Neuron (in vitro differentiated cells): ENCODE results near the gene FNDC3B.

ENCODE experiments used
- H2AFZ ChIP-seq: one replicate; pipeline ENCODE4 v1.6.1; 2013; ENCODE audit warnings: low read depth, mild to moderate bottlenecking, inconsistent platforms, low read length, moderate library complexity
- H3K27me3 ChIP-seq: one replicate; pipeline ENCODE4 v1.6.1; 2013; ENCODE audit warnings: low read length; ENCODE audit not compliant: insufficient read depth
- H3K36me3 ChIP-seq: one replicate; pipeline ENCODE4 v1.6.1; 2013; ENCODE audit warnings: low read length; ENCODE audit not compliant: insufficient read depth
- H3K4me1 ChIP-seq: one replicate; pipeline ENCODE4 v1.6.1; 2013; ENCODE audit warnings: low read length; ENCODE audit not compliant: insufficient read depth
- H3K4me3 ChIP-seq: 2 replicates; pipeline ENCODE4 v1.5.1; 2013; ENCODE audit warnings: mild to moderate bottlenecking, low read length, moderate library complexity
- H3K9me3 ChIP-seq: one replicate; pipeline ENCODE4 v1.6.1; 2013; ENCODE audit warnings: low read length

The FNDC3B gene

GRCh38 chr3:172101107-172101506, 61.7 kb downstream of the FNDC3B start:
- Histone ChIP-seq H3K4me1 (peaks cover 46% of the 10 kb centered on the region), H2AFZ (no peak overlapping the region), H3K27me3 (no peaks in the 10 kb centered on the region), H3K36me3 (no peaks in the 10 kb centered on the region), H3K4me3 (no peak overlapping the region), H3K9me3 (no peaks in the 10 kb centered on the region)

GRCh38 chr3:172102123-172102882, 62.9 kb downstream of the FNDC3B start:
- H2AFZ ChIP-seq, result no peak overlapping the region
- H3K36me3 ChIP-seq, result no peaks in the 10 kb centered on the region
- no peak overlapping the region for H3K4me3 ChIP-seq
- H3K9me3 ChIP-seq, result no peaks in the 10 kb centered on the region
- H3K27me3 ChIP-seq, result no peaks in the 10 kb centered on the region
- peaks cover 37% of the 10 kb centered on the region for H3K4me1 ChIP-seq

- Histone ChIP-seq H2AFZ (no peak overlapping the region), H3K4me1 (peaks cover 33% of the 10 kb centered on the region), H3K27me3 (no peaks in the 10 kb centered on the region), H3K36me3 (no peaks in the 10 kb centered on the region), H3K9me3 (no peaks in the 10 kb centered on the region), H3K4me3 (no peak overlapping the region)
These were observed 63.5 kb downstream of the FNDC3B start for GRCh38 chr3:172102883-172103310.

GRCh38 chr3:172103724-172104123, 64.3 kb downstream of the FNDC3B start:
- Histone ChIP-seq H3K4me1 (peaks cover 29% of the 10 kb centered on the region), H3K27me3 (no peaks in the 10 kb centered on the region), H3K9me3 (no peaks in the 10 kb centered on the region), H3K36me3 (no peaks in the 10 kb centered on the region), H2AFZ (no peak overlapping the region), H3K4me3 (no peak overlapping the region)

- Histone ChIP-seq H3K4me1 (peaks cover 22% of the 10 kb centered on the region), H3K4me3 (no peak overlapping the region), H3K9me3 (no peaks in the 10 kb centered on the region), H3K36me3 (no peaks in the 10 kb centered on the region), H2AFZ (no peak overlapping the region), H3K27me3 (no peaks in the 10 kb centered on the region)
These were observed 65.2 kb downstream of the FNDC3B start for GRCh38 chr3:172104471-172105072.

- Histone ChIP-seq H3K4me3 (no peak overlapping the region), H3K9me3 (no peaks in the 10 kb centered on the region), H3K36me3 (no peaks in the 10 kb centered on the region), H2AFZ (no peak overlapping the region), H3K4me1 (peaks cover 24% of the 10 kb centered on the region), H3K27me3 (no peaks in the 10 kb centered on the region)
These were observed 66.9 kb downstream of the FNDC3B start for GRCh38 chr3:172106037-172106954.

- Histone ChIP-seq H3K4me1 (peaks cover 31% of the 10 kb centered on the region), H2AFZ (no peak overlapping the region), H3K27me3 (no peaks in the 10 kb centered on the region), H3K36me3 (no peaks in the 10 kb centered on the region), H3K9me3 (no peaks in the 10 kb centered on the region), H3K4me3 (no peak overlapping the region)
These were observed 67.6 kb downstream of the FNDC3B start for GRCh38 chr3:172106989-172107388.

GRCh38 chr3:172107403-172107802, 68.0 kb downstream of the FNDC3B start:
- Histone ChIP-seq H2AFZ (no peak overlapping the region), H3K9me3 (no peaks in the 10 kb centered on the region), H3K36me3 (no peaks in the 10 kb centered on the region), H3K27me3 (no peaks in the 10 kb centered on the region), H3K4me1 (peaks cover 35% of the 10 kb centered on the region), H3K4me3 (no peak overlapping the region)

GRCh38 chr3:172110127-172110779, 70.9 kb downstream of the FNDC3B start:
- no peaks in the 10 kb centered on the region for H3K27me3 ChIP-seq

GRCh38 chr3:172111163-172111562, 71.8 kb downstream of the FNDC3B start:
- Histone ChIP-seq H3K27me3 (no peaks in the 10 kb centered on the region), H3K9me3 (no peaks in the 10 kb centered on the region), H3K4me1 (peaks cover 16% of the 10 kb centered on the region), H3K4me3 (no peak overlapping the region), H2AFZ (no peak overlapping the region), H3K36me3 (peaks cover 21% of the 10 kb centered on the region)

More at GRCh38 chr3:172110127-172110779, 70.9 kb downstream of the FNDC3B start:
- Histone ChIP-seq H3K4me3 (no peak overlapping the region), H3K9me3 (no peaks in the 10 kb centered on the region), H2AFZ (no peak overlapping the region), H3K36me3 (peaks cover 15% of the 10 kb centered on the region), H3K4me1 (peaks cover 16% of the 10 kb centered on the region)

- H3K9me3 ChIP-seq, result no peaks in the 10 kb centered on the region
- H3K4me3 ChIP-seq, result no peak overlapping the region
- no peak overlapping the region for H2AFZ ChIP-seq
- no peaks in the 10 kb centered on the region for H3K27me3 ChIP-seq
- H3K36me3 ChIP-seq, result peaks cover 25% of the 10 kb centered on the region
- H3K4me1 ChIP-seq, result peaks cover 14% of the 10 kb centered on the region
These were observed 72.8 kb downstream of the FNDC3B start for GRCh38 chr3:172112078-172112733.

- no peaks in the 10 kb centered on the region for H3K9me3 ChIP-seq
- H3K4me1 ChIP-seq, result peaks cover 14% of the 10 kb centered on the region
- peaks cover 30% of the 10 kb centered on the region for H3K36me3 ChIP-seq
- H3K4me3 ChIP-seq, result no peak overlapping the region
- H3K27me3 ChIP-seq, result no peaks in the 10 kb centered on the region
- H2AFZ ChIP-seq, result no peak overlapping the region
These were observed 73.3 kb downstream of the FNDC3B start for GRCh38 chr3:172112734-172113120.
